GM12878 (cell line): ENCODE data around the gene PCBP1. TPM values are rescaled to one million over a fixed set of nuclear protein-coding genes. Genes with fewer than 3 reads are reported as not detected.

Source experiments
- ATF2 ChIP-seq: IDR thresholded peaks from 2 replicates; pipeline ENCODE4 v1.6.1; 2012; ENCODE audit warnings: low read length, inconsistent platforms
- CBFB ChIP-seq: IDR thresholded peaks from 2 replicates; pipeline ENCODE4 v1.6.1; 2016; ENCODE audit warnings: antibody characterized with exemption, low read depth
- EGR1 ChIP-seq, 2 experiments: IDR thresholded peaks; 1 replicate in 1 of 2; 2 replicates in 1 of 2; pipeline ENCODE4 v1.6.1; 2011 to 2012; ENCODE audit warnings: low read depth in 2 of 2, low read length in 2 of 2, borderline replicate concordance in 1 of 2, mild to moderate bottlenecking in 1 of 2, moderate library complexity in 1 of 2
- GABPA ChIP-seq: IDR thresholded peaks from 2 replicates; pipeline ENCODE4 v1.6.1; 2014; ENCODE audit warnings: antibody characterized with exemption, low read depth, mild to moderate bottlenecking, inconsistent platforms
- HCFC1 ChIP-seq: fragments of 150-350 bp; IDR thresholded peaks from 2 replicates; pipeline ENCODE4 v1.6.1; 2014; ENCODE audit warnings: low read length
- JUNB ChIP-seq: IDR thresholded peaks from 2 replicates; pipeline ENCODE4 v1.6.1; 2016; ENCODE audit warnings: antibody characterized with exemption, mild to moderate bottlenecking
- PML ChIP-seq: IDR thresholded peaks from 2 replicates; pipeline ENCODE4 v1.6.1; 2012; ENCODE audit warnings: low read length, inconsistent platforms
- RUNX3 ChIP-seq: IDR thresholded peaks from 2 replicates; pipeline ENCODE4 v1.6.1; 2012; ENCODE audit warnings: low read length, inconsistent platforms
- SP1 ChIP-seq: IDR thresholded peaks from one replicate; pipeline ENCODE4 v1.6.1; 2011; ENCODE audit warnings: low read depth, low read length
- SREBF2 ChIP-seq: IDR thresholded peaks from 2 replicates; pipeline ENCODE4 v1.6.1; 2012; ENCODE audit warnings: mild to moderate bottlenecking, low read length
- SUZ12 ChIP-seq: fragments of 200-600 bp; sonication (generic); IDR thresholded peaks from one replicate; pipeline ENCODE4 v1.6.1; 2018; ENCODE audit warnings: antibody characterized with exemption, mild to moderate bottlenecking; ENCODE audit not compliant: unreplicated experiment
- TAF1 ChIP-seq: IDR thresholded peaks from 2 replicates; pipeline ENCODE4 v1.6.1; 2011; ENCODE audit warnings: mild to moderate bottlenecking, low read depth, low read length, borderline replicate concordance
- TCF7 ChIP-seq: IDR thresholded peaks from 2 replicates; pipeline ENCODE4 v1.6.1; 2014; ENCODE audit warnings: antibody characterized with exemption, borderline replicate concordance
- USF1 ChIP-seq: IDR thresholded peaks from 2 replicates; pipeline ENCODE4 v1.6.1; 2011; ENCODE audit warnings: borderline replicate concordance, low read depth, mild to moderate bottlenecking, moderate library complexity, mixed read lengths, low read length; ENCODE audit not compliant: insufficient read depth; ENCODE audit errors: extremely low read length
- YY1 ChIP-seq: IDR thresholded peaks from 2 replicates; pipeline ENCODE4 v1.6.1; 2011; ENCODE audit warnings: low read depth, mild to moderate bottlenecking, low read length
- ZBTB11 ChIP-seq: fragments of 450-650 bp; formaldehyde crosslinking; IDR thresholded peaks from 2 replicates; pipeline ENCODE4 v1.5.0; 2022; ENCODE audit warnings: mild to moderate bottlenecking, missing genetic modification characterization
- ZBTB33 ChIP-seq: fragments of 450-650 bp; IDR thresholded peaks from 2 replicates; pipeline ENCODE4 v1.6.1; 2017; ENCODE audit warnings: mild to moderate bottlenecking
- ZNF687 ChIP-seq: fragments of 450-650 bp; IDR thresholded peaks from 2 replicates; pipeline ENCODE4 v1.6.1; 2017; ENCODE audit warnings: mild to moderate bottlenecking, moderate library complexity
- ZZZ3 ChIP-seq: IDR thresholded peaks from 2 replicates; pipeline ENCODE4 v1.6.1; 2011; ENCODE audit warnings: low read depth; ENCODE audit not compliant: control insufficient read depth, insufficient read length
- polyA plus RNA-seq, 11 experiments: library from polyadenylated mRNA; depleted of rRNA in 4 of 11; unstranded in 6 of 11; stranded (reverse) in 5 of 11; fragments of >200 nt; fragmentation: Nextera tagmentation in 4 of 11; fragmentation: Illumina TruSeq in 1 of 11; extraction: Ambion mirVana in 4 of 11; extraction: Trizol in 1 of 11; gene quantifications; 1 replicate in 1 of 11; 2 replicates in 10 of 11; pipeline versions ENCODE4 v1.2.1 to v1.2.3, GENCODE V29; 2011 to 2016; ENCODE audit warnings: inconsistent platforms in 2 of 11, missing spikeins in 2 of 11, low read depth in 1 of 11
- total RNA-seq, 4 experiments: library from RNA; depleted of rRNA in 3 of 4; stranded (reverse); fragments of >200 nt in 3 of 4; fragmentation: Illumina TruSeq in 1 of 4; extraction: Trizol in 1 of 4; gene quantifications; 2 replicates each; pipeline versions ENCODE4 v1.2.1 to v1.2.3, GENCODE V29; 2013 to 2021

PCBP1 gene
- total and polyA plus RNA-seq, 10 of the 15 experiments (the other 5 are each of a cell fraction or from before 2014, with no cell fraction given), result 24.4 to 494 (median 130) TPM

- TF ChIP-seq SUZ12 (no peak), HCFC1 (no peak), SREBF2 (no peak), ZNF687 (peak; percentile 76), USF1 (no peak), JUNB (no peak), TAF1 (peak; percentile 12; the same call in 1 of the 2 replicates), YY1 (no peak; the same call in 1 of the 2 replicates), SP1 (no peak), ZBTB11 (CRISPR knock-in tag) (no peak), GABPA (no peak), ZBTB33 (no peak), ZZZ3 (no peak), ATF2 (no peak), EGR1 (IDR thresholded peaks at IDR 0.05; ENCODE audit: borderline replicate concordance in 1 of 2, low read depth in 2 of 2, low read length in 2 of 2) (0 out of 3 replicates have a peak, but pooled peaks of 1 of the 2 experiments have one; percentile 9), PML (no peak), RUNX3 (no peak), CBFB (no peak), TCF7 (no peak)
These were observed 2.1 kb downstream of the PCBP1 start (continued) for GRCh38 chr2:70089220-70089982.
